ENCODE measurements around the gene ARL15.

Gene ARL15

DNA sequence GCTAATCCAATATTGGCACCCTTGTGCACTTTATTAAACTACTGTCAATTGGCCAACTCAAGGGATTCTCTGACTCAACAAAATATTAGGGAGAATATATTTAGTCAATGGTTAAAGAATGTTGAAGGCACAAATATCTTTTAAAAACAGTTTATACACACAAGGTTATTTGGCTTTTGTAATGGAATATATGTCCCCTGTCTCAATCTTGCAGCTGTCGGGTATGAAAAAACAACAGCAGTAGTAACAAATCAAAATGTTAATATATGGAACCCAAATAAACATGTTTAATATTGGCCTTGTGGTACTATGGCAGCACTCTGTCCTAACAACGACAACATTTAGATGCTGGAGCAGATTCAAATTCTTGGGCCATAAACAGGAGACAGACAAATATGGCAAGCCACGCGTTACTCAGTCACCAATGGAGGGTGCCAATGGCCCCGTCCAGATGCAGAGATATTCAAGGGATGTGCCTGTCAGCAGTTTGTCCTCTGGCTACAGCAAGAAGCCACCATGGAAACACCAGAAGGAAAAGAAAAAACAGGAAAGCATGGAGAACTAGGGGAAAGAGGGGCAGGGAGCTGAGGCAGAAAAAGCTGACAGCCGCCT, 408.0 kb downstream of the ARL15 start:
- Histone ChIP-seq H3K27ac (no peak overlapping the region), H3K9me3 (replicated peaks in 1 of 11) (peaks cover 0 to 6% (median 0%) of the 10 kb centered on the region in 11 experiments; a peak in 4 of 22 replicates), H3K4me1 (no peaks in the 10 kb centered on the region), H3K4me3 (no peak overlapping the region), H3K27me3 (no peaks in the 10 kb centered on the region), H4K20me1 (no peaks in the 10 kb centered on the region), H3K4me2 (no peak overlapping the region), H3K36me3 (peaks cover 0 to 15% (median 0%) of the 10 kb centered on the region in 11 experiments; a peak in 2 of 22 replicates), H3K9ac (no peak overlapping the region)
- TF ChIP-seq Cebpa-rat (IDR thresholded peaks at IDR 0.05), result no peak

DNA sequence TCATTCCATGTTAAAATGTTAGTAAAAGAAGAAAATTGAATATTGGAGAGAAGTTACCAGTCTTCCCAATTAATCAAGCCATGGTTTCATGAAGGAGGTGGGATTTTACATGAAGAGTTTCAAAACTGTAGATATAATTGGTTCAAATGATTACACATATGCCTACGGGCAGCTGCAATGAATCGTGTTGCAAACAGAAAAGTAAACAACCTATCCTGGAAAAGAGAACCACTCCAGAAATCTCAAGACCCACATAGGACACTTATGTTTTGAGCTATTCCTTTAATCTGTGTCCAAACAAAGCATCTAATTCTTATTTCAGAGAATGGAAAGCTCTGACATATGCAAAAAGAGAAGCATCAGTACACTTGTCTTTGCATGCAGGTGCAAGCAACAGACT, 409.7 kb downstream of the ARL15 start:
- Histone ChIP-seq H3K9me3 (replicated peaks in 1 of 11) (peaks cover 0 to 7% (median 0%) of the 10 kb centered on the region in 11 experiments; a peak in 4 of 22 replicates), H3K9ac (no peak overlapping the region), H3K36me3 (peaks cover 0 to 15% (median 0%) of the 10 kb centered on the region in 11 experiments; a peak in 2 of 22 replicates), H3K27ac (no peak overlapping the region), H3K27me3 (no peaks in the 10 kb centered on the region), H3K4me2 (no peak overlapping the region), H3K4me1 (no peaks in the 10 kb centered on the region), H3K4me3 (no peak overlapping the region), H4K20me1 (no peaks in the 10 kb centered on the region)
- TF ChIP-seq Cebpa-rat (IDR thresholded peaks at IDR 0.05), result no peak

DNA sequence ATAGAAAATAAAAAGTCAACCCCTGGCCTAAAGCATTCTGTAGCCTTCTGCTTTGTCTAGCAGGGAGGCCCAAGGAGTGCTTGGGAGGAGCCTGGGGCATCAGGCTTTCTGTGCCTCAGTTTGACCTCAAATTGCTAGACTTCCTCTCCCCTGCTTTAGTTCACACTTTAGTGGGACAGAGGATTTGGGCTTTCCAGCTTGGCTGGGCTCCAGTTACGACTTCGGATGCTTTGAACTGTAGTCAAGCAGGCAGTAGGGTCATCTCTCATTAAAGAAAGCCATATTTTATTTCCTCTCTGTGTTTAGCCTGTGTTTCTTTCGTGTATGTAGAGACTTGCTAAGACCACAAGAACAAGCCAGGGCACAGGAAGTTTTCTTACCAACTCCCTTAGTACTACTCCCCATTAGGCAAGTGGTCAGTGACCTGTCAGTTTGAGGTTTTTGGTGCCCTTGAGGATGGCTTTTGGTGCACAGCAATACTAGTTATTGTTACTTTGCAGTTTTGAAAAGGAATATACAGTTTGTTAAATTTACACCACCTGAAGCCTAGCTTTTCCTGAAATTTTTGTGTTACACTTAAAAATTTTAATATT, 415.2 kb downstream of the ARL15 start:
- Histone ChIP-seq H3K27ac (no peak overlapping the region), H3K9me3 (replicated peaks in 1 of 11) (peaks cover 0 to 7% (median 0%) of the 10 kb centered on the region in 11 experiments; a peak in 4 of 22 replicates), H3K27me3 (no peaks in the 10 kb centered on the region), H3K4me3 (no peak overlapping the region), H3K4me2 (no peak overlapping the region), H4K20me1 (no peaks in the 10 kb centered on the region), H3K4me1 (no peaks in the 10 kb centered on the region), H3K9ac (no peak overlapping the region), H3K36me3 (peaks cover 0 to 27% (median 0%) of the 10 kb centered on the region in 11 experiments; a peak in 2 of 22 replicates)
- no peak for TF ChIP-seq Cebpa-rat (IDR thresholded peaks at IDR 0.05)

DNA sequence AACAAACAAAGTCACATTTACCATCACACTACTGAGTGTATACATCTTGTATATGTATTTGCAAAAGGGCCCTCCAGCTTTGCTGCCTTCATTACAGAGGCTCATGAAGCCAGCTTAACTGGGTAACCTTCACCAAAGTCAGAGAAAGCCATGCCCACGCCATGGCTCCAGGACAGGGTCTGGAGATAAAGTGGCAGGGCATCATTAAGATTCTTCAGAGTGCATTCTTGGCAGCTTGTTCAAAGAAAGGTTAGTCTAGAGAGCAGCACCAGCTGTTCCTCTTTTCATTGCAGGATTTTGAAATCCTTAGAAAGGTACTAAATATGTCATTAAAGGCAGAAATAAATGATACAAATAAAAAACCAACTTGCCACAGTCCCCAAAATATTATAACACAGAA, 416.7 kb downstream of the ARL15 start:
- Histone ChIP-seq H3K4me3 (no peak overlapping the region), H4K20me1 (no peaks in the 10 kb centered on the region), H3K9ac (no peak overlapping the region), H3K27me3 (no peaks in the 10 kb centered on the region), H3K4me1 (no peaks in the 10 kb centered on the region), H3K36me3 (peaks cover 0 to 23% (median 0%) of the 10 kb centered on the region in 11 experiments; a peak in 2 of 22 replicates), H3K27ac (no peak overlapping the region), H3K9me3 (replicated peaks in 1 of 11) (peaks cover 0 to 7% (median 0%) of the 10 kb centered on the region in 11 experiments; a peak in 4 of 22 replicates), H3K4me2 (no peak overlapping the region)
- no peak for TF ChIP-seq Cebpa-rat (IDR thresholded peaks at IDR 0.05)

DNA sequence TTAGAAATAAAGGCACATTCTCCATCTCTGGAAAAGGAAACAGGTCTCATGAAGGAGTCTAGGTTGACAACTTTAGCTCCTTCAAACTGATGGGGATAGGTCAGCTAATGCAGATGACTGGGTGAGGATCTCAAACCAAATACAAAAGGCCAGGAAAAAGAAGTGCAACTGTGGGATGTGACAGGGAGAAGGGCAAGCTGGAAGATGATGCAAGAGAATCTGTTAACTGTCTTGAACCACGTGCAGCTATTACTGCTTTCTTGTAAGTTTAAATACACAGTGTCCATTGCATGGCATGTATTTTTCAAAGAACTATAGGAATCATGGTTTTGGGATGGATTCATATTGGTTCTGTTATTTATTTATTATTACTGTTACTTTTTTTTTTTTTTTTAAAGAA, 418.1 kb downstream of the ARL15 start:
- no peak overlapping the region for H3K4me2 ChIP-seq
- no peak for TF ChIP-seq Cebpa-rat (IDR thresholded peaks at IDR 0.05)
- H3K9ac ChIP-seq, result no peak overlapping the region
- no peak overlapping the region for H3K27ac ChIP-seq
- no peaks in the 10 kb centered on the region for H3K27me3 ChIP-seq
- H3K9me3 ChIP-seq (replicated peaks in 1 of 11), result peaks cover 0 to 7% (median 0%) of the 10 kb centered on the region in 11 experiments; a peak in 1 of 22 replicates
- H3K36me3 ChIP-seq, result peaks cover 0 to 12% (median 0%) of the 10 kb centered on the region in 11 experiments; a peak in 2 of 22 replicates
- no peak overlapping the region for H3K4me3 ChIP-seq
- no peaks in the 10 kb centered on the region for H3K4me1 ChIP-seq
- no peaks in the 10 kb centered on the region for H4K20me1 ChIP-seq

DNA sequence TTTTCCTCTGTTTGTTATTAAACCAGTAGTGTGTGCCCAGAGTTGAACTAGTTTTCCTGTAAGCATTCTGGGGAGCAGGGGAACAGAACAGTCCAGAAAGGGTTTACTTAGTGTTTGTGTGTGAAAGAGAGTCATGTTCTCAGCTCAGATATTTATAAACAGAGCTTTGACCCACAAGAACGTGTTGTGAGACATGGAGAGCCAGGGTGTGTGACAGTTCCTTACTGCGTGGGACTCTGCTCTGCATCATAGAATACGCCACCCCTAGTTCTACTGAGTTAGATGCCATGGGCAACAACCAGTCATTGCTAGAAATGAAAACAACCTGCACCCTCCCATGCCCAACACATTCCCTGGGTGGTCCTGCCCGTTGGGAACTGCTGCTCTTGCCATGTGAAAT, 419.2 kb downstream of the ARL15 start:
- Histone ChIP-seq H3K36me3 (peaks cover 0 to 20% (median 0%) of the 10 kb centered on the region in 11 experiments; a peak in 2 of 22 replicates), H3K9ac (no peak overlapping the region), H4K20me1 (no peaks in the 10 kb centered on the region), H3K4me3 (no peak overlapping the region), H3K4me2 (no peak overlapping the region), H3K4me1 (no peaks in the 10 kb centered on the region), H3K9me3 (replicated peaks in 1 of 11) (no peaks in the 10 kb centered on the region), H3K27me3 (no peaks in the 10 kb centered on the region), H3K27ac (no peak overlapping the region)
- no peak for TF ChIP-seq Cebpa-rat (IDR thresholded peaks at IDR 0.05)

DNA sequence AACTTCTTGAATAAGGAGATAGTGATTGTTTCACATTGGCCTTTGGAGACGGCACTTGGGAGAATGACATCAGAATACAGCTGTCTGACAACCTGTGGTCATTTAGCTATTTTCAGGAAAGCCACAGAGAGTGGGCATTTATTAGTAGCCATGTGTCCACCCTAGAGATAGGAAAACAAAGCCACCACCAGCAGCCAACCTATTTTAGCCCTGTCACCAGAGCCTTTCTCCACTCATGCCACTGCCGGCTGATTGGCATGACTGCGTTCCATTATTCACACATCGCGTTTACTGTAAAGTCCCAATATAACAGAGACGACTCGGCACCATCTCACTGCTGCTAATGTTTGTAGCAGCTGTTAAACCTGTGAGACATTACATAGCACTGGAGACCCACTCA, 419.9 kb downstream of the ARL15 start:
- Histone ChIP-seq H3K9me3 (replicated peaks in 1 of 11) (no peaks in the 10 kb centered on the region), H3K27ac (no peak overlapping the region), H3K36me3 (peaks cover 0 to 24% (median 0%) of the 10 kb centered on the region in 11 experiments; a peak in 2 of 22 replicates), H3K9ac (no peak overlapping the region), H3K4me2 (no peak overlapping the region), H3K4me1 (no peaks in the 10 kb centered on the region), H3K27me3 (no peaks in the 10 kb centered on the region), H4K20me1 (no peaks in the 10 kb centered on the region), H3K4me3 (no peak overlapping the region)
- TF ChIP-seq Cebpa-rat (IDR thresholded peaks at IDR 0.05), result no peak

DNA sequence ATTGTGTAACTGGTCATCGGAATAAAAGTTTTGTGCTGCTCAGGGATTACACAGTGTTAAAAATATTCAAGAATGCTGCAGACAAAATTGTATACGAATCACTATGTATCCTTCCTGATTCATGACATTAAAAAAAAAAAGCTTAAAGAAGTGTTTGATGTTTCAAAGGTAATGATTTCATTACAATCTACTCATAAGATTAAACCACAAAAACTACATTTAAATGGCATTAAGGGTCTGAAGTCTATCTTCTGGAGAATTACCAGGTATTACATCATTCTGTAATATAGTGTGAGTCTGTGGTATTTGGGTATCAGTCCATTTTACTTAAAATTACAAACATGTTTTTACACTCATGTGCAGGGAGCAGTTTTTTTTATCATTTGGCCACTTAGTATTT, 425.5 kb downstream of the ARL15 start:
- H4K20me1 ChIP-seq, result no peaks in the 10 kb centered on the region

DNA sequence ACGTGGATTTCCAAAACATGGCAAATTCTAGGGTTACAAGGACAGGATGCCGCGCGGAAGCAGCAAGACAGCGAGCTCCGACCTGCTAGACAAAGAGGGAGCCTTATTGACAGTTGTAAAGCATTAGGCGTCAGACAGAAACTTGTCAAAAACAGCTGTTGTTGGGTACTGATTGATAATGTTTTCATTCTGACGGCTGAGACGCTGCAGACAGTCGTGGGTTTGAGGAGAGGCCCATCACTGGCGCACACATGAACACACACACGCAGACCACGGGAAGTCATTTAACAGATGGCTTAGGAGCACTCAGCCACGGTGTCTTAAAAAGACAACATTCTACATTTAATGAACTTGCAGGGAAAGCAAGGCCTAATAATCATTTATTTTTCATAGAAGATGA, 426.0 kb downstream of the ARL15 start:
- Histone ChIP-seq H3K4me1 (peaks cover 5 to 25% (median 11%) of the 10 kb centered on the region in 10 experiments; a peak in 15 of 20 replicates), H3K27me3 (no peaks in the 10 kb centered on the region), H3K27ac (no peak overlapping the region), H3K4me3 (no peak overlapping the region), H3K9ac (no peak overlapping the region), H3K9me3 (replicated peaks in 1 of 11) (no peaks in the 10 kb centered on the region), H3K4me2 (peak overlapping the region in 7 of 11 experiments; percentile 2 to 48 (median 24); a peak in 9 of 22 replicates), H3K36me3 (peaks cover 0 to 12% (median 0%) of the 10 kb centered on the region in 11 experiments; a peak in 2 of 22 replicates), H4K20me1 (no peaks in the 10 kb centered on the region)
- TF ChIP-seq Cebpa-rat (IDR thresholded peaks at IDR 0.05), result no peak

More for the DNA sequence above, 425.5 kb downstream of the ARL15 start:
- peaks cover 0 to 12% (median 0%) of the 10 kb centered on the region in 11 experiments; a peak in 2 of 22 replicates for H3K36me3 ChIP-seq
- H3K4me1 ChIP-seq, result peaks cover 5 to 25% (median 11%) of the 10 kb centered on the region in 10 experiments; a peak in 15 of 20 replicates
- peak overlapping the region in 7 of 11 experiments; percentile 2 to 48 (median 24); a peak in 9 of 22 replicates for H3K4me2 ChIP-seq
- no peaks in the 10 kb centered on the region for H3K9me3 ChIP-seq (replicated peaks in 1 of 11)
- no peak overlapping the region for H3K4me3 ChIP-seq
- no peaks in the 10 kb centered on the region for H3K27me3 ChIP-seq
- TF ChIP-seq Cebpa-rat (IDR thresholded peaks at IDR 0.05), result no peak
- H3K27ac ChIP-seq, result no peak overlapping the region
- no peak overlapping the region for H3K9ac ChIP-seq
